Measurements from ENCODE around the gene FIGN. TPM values are rescaled to one million over a fixed set of nuclear protein-coding genes. Genes with fewer than 3 reads are reported as not detected.

FIGN gene
- total RNA-seq, 1 donor from 2014 or later = 4.3 TPM

- Histone ChIP-seq H3K9me3 (no peaks in the 10 kb centered on the region), H3K4me3 (peak overlapping the region in 1 of 2 donors; percentile 3), H3K4me1 (peaks cover 0 to 18% of the 10 kb centered on the region in 2 donors), H3K36me3 (no peaks in the 10 kb centered on the region), H3K27me3 (no peaks in the 10 kb centered on the region), H3K27ac (peak overlapping the region; percentile 60 to 63)
- intact Hi-C loops (cut with DNase I) = no loop called here
- no peak for DNase-seq (ENCODE audit: low spot score in 2 of 2)
- TF ChIP-seq CTCF (IDR thresholded peaks at IDR 0.05) = peak in 1 of 3 experiments; percentile 11
These were observed 37.0 kb downstream of the FIGN start for GRCh38 chr2:163698857-163699256.

- no peaks in the 10 kb centered on the region for H3K27me3 ChIP-seq
- intact Hi-C loops (cut with DNase I) = no loop called here
- no peaks in the 10 kb centered on the region for H3K9me3 ChIP-seq
- peak overlapping the region; percentile 60 to 63 for H3K27ac ChIP-seq
- H3K4me1 ChIP-seq = peaks cover 0 to 23% of the 10 kb centered on the region in 2 donors
- H3K36me3 ChIP-seq = no peaks in the 10 kb centered on the region
- no peak for TF ChIP-seq CTCF (IDR thresholded peaks at IDR 0.05)
- no peak overlapping the region for H3K4me3 ChIP-seq
- DNase-seq (ENCODE audit: low spot score in 2 of 2) = no peak
These were observed 37.8 kb downstream of the FIGN start for GRCh38 chr2:163697846-163698637.

GRCh38 chr2:163697429-163697828 lies 38.4 kb downstream of the FIGN start:
- H3K4me1 ChIP-seq = peaks cover 0 to 25% of the 10 kb centered on the region in 2 donors
- H3K36me3 ChIP-seq = no peaks in the 10 kb centered on the region
- intact Hi-C loops (cut with DNase I) = no loop called here
- H3K4me3 ChIP-seq = no peak overlapping the region
- TF ChIP-seq CTCF (IDR thresholded peaks at IDR 0.05) = no peak
- peak overlapping the region in 1 of 2 donors; percentile 63 for H3K27ac ChIP-seq
- DNase-seq (ENCODE audit: low spot score in 2 of 2) = no peak
- H3K9me3 ChIP-seq = no peaks in the 10 kb centered on the region
- H3K27me3 ChIP-seq = no peaks in the 10 kb centered on the region

DNA sequence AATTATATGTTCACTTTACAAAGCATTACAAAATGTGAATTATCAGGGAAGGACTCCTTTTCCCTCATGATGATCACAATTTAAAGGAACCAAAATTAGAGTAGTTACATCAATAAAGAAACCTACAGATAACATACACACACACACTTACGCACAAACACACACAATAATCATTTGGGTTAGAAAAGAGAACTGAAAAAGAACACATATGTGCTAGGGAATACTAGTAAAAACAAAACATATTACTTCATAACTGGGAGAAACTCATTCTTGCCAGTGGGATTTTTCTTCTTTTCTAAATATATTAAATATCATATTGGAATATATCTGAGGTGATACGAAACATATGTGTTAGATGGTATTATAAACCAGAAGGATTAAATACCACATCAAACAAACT lies 42.3 kb downstream of the FIGN start:
- peak overlapping the region; percentile 66 to 80 for H3K27ac ChIP-seq
- no peaks in the 10 kb centered on the region for H3K27me3 ChIP-seq
- no peaks in the 10 kb centered on the region for H3K36me3 ChIP-seq
- TF ChIP-seq CTCF (IDR thresholded peaks at IDR 0.05) = no peak
- intact Hi-C loops (cut with DNase I) = loop anchor here (2.0 to 5.0 kb wide), 2 partner anchors 36 to 41 kb away; no protein-coding TSS in a partner anchor
- no peaks in the 10 kb centered on the region for H3K9me3 ChIP-seq
- DNase-seq (ENCODE audit: low spot score in 2 of 2) = no peak
- peaks cover 4 to 48% of the 10 kb centered on the region in 2 donors for H3K4me1 ChIP-seq
- no peak overlapping the region for H3K4me3 ChIP-seq

GRCh38 chr2:163692611-163693482 lies 43.0 kb downstream of the FIGN start:
- H3K27ac ChIP-seq = peak overlapping the region; percentile 66 to 80
- intact Hi-C loops (cut with DNase I) = loop anchor here (2.0 to 5.0 kb wide), 2 partner anchors 36 to 42 kb away; no protein-coding TSS in a partner anchor
- no peaks in the 10 kb centered on the region for H3K27me3 ChIP-seq
- no peaks in the 10 kb centered on the region for H3K36me3 ChIP-seq
- no peak for DNase-seq (ENCODE audit: low spot score in 2 of 2)
- peaks cover 4 to 42% of the 10 kb centered on the region in 2 donors for H3K4me1 ChIP-seq
- no peaks in the 10 kb centered on the region for H3K9me3 ChIP-seq
- TF ChIP-seq CTCF (IDR thresholded peaks at IDR 0.05) = no peak
- peak overlapping the region in 1 of 2 donors; percentile 23 for H3K4me3 ChIP-seq
